ENCODE data around the gene GAMT. TPM values are rescaled to one million over a fixed set of nuclear protein-coding genes. Genes with fewer than 3 reads are reported as not detected.

Gene GAMT
- total and polyA plus RNA-seq, 2 of the 13 experiments (the other 11 are each of a cell fraction or from before 2014, with no cell fraction given): 115 to 124 TPM

DNA sequence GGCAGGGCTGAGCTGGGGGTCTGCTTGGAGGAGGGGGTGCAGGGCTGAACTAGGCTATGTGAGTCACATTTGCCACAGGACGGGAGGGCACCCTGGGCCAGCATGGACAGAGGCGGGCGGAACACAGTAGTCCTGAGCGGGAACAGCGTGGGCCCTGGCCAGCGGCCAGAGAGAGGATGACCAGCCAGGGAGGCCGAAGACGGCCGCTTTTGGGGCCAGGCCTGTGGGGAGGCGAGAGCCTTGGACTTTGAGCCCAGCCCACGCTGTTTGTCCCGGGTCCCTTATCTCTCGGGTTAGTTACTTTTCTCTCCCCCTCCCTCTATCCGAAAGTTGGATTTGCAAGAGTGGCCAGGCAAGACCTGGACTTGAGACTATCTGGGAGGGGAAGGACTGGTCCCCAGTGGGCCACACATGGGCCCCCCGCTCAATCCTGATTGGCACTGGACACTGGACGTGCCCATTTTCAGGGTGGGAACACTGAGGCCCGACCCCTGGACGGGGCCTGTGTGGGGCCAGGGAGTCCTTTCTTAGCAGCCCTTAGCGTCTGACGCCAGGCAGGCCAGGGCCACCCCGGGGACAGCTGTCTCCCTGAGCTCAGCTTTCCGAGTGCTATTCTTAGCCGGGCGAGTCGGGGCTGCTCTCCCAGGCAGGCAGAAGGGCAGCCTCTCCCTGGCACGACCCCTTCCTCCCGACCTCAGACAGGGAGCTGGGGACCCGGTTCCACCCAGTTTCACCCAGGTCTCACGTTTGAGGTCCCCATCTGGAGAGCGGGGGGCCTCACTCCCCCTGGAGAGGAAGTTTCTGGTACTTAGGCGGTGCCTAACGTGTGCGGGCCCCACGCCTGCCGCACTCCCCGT, 833 bp downstream of the GAMT start:
- BruUV-seq (replicated peaks): TSS peak; percentile 25
- Histone ChIP-seq H2AFZ (ENCODE audit: low read length) (no peak overlapping the region), H3K9me3 (ENCODE audit: low read length) (no peaks in the 10 kb centered on the region), H3K27ac (ENCODE audit: extremely low read length, insufficient read depth, low read length) (peak overlapping the region; percentile 85), H3K36me3 (replicated peaks in 1 of 2; ENCODE audit: control insufficient read depth in 1 of 2, insufficient read depth in 2 of 2, low read length in 2 of 2) (0 out of 5 replicates have a peak, but pooled peaks cover 0 to 2% of the 10 kb centered on the region in 2 experiments), H3K4me3 (replicated peaks in 1 of 3; ENCODE audit: insufficient read depth in 1 of 3, low read depth in 2 of 3, low read length in 3 of 3) (peak overlapping the region; percentile 70 to 91 (median 78)), H3K27me3 (ENCODE audit: control insufficient read depth in 1 of 2, insufficient read depth in 2 of 2, low read length in 2 of 2) (no peaks in the 10 kb centered on the region), H3K79me2 (ENCODE audit: insufficient read depth, low read length) (no peaks in the 10 kb centered on the region), H3K4me1 (ENCODE audit: insufficient read depth, low read length) (peaks cover 51% of the 10 kb centered on the region), H4K20me1 (ENCODE audit: insufficient read depth, low read length) (no peaks in the 10 kb centered on the region), H3K4me2 (ENCODE audit: low read depth, low read length) (peak overlapping the region; percentile 98), H3K9ac (ENCODE audit: insufficient read depth, low read depth, low read length) (peak overlapping the region; percentile 75)
- in situ Hi-C loops (cut with HindIII; ENCODE audit: extremely low pct_ligation_motif_present, low pct_unique_long_range_greater_than_20kb): no loop called here
- peak; percentile 96 for DNase-seq (ENCODE audit: low spot score)
- ChIA-PET POLR2A (interaction anchor here (0.7 to 1.2 kb wide), 2 partner anchors 27 to 131 kb away, joined by 3 to 4 read pairs; partner anchors contain the start of gene CIRBP), CTCF (ENCODE audit: low intra/inter-chr PET ratio, low total read pairs) (no interaction called here)
- peak; percentile 61 for ATAC-seq
- 5% methylated on average over 14 of the region's 36 CpGs for WGBS (ENCODE audit: low lambda C conversion rate)
- peak; percentile 92 for FAIRE-seq
- intact Hi-C loops (cut with micrococcal nuclease; ENCODE audit: unreplicated experiment): no loop called here
- TF ChIP-seq, protein P1, sequence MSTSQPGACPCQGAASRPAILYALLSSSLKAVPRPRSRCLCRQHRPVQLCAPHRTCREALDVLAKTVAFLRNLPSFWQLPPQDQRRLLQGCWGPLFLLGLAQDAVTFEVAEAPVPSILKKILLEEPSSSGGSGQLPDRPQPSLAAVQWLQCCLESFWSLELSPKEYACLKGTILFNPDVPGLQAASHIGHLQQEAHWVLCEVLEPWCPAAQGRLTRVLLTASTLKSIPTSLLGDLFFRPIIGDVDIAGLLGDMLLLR (CRISPR knock-in tag; IDR thresholded peaks at IDR 0.05): peak; percentile 45; the same call in 1 of the 2 replicates
- peak; percentile 95; the same call in 1 of the 2 replicates for TF ChIP-seq ZNF788 (CRISPR knock-in tag; IDR thresholded peaks at IDR 0.05; ENCODE audit: borderline replicate concordance)
- TF ChIP-seq, protein P2, sequence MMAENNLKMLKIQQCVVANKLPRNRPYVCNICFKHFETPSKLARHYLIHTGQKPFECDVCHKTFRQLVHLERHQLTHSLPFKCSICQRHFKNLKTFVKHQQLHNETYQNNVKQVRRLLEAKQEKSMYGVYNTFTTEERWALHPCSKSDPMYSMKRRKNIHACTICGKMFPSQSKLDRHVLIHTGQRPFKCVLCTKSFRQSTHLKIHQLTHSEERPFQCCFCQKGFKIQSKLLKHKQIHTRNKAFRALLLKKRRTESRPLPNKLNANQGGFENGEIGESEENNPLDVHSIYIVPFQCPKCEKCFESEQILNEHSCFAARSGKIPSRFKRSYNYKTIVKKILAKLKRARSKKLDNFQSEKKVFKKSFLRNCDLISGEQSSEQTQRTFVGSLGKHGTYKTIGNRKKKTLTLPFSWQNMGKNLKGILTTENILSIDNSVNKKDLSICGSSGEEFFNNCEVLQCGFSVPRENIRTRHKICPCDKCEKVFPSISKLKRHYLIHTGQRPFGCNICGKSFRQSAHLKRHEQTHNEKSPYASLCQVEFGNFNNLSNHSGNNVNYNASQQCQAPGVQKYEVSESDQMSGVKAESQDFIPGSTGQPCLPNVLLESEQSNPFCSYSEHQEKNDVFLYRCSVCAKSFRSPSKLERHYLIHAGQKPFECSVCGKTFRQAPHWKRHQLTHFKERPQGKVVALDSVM (CRISPR knock-in tag; IDR thresholded peaks at IDR 0.05): peak; percentile 85
- peak; percentile 78; the same call in 1 of the 2 replicates for TF ChIP-seq FOXO1 (CRISPR knock-in tag; IDR thresholded peaks at IDR 0.05)
- peak; percentile 93 for TF ChIP-seq GATAD2A (CRISPR knock-in tag; IDR thresholded peaks at IDR 0.05)
- TF ChIP-seq ZNF331 (CRISPR knock-in tag; IDR thresholded peaks at IDR 0.05): peak; percentile 58; the same call in 1 of the 2 replicates
- TF ChIP-seq CHD4 (IDR thresholded peaks at IDR 0.05; ENCODE audit: borderline replicate concordance, low read length): peak; percentile 98
- TF ChIP-seq ZNF724P (CRISPR knock-in tag; IDR thresholded peaks at IDR 0.05; ENCODE audit: borderline replicate concordance): no peak
- TF ChIP-seq ZNF564 (CRISPR knock-in tag; IDR thresholded peaks at IDR 0.05): peak; percentile 65; the same call in 1 of the 2 replicates
- peak; percentile 92 for TF ChIP-seq AGO2 (optimal IDR thresholded peaks at IDR 0.05; ENCODE audit: low read depth, low read length)
- no peak for TF ChIP-seq ZNF383 (CRISPR knock-in tag; IDR thresholded peaks at IDR 0.05; ENCODE audit: borderline replicate concordance)
- TF ChIP-seq, protein P3, sequence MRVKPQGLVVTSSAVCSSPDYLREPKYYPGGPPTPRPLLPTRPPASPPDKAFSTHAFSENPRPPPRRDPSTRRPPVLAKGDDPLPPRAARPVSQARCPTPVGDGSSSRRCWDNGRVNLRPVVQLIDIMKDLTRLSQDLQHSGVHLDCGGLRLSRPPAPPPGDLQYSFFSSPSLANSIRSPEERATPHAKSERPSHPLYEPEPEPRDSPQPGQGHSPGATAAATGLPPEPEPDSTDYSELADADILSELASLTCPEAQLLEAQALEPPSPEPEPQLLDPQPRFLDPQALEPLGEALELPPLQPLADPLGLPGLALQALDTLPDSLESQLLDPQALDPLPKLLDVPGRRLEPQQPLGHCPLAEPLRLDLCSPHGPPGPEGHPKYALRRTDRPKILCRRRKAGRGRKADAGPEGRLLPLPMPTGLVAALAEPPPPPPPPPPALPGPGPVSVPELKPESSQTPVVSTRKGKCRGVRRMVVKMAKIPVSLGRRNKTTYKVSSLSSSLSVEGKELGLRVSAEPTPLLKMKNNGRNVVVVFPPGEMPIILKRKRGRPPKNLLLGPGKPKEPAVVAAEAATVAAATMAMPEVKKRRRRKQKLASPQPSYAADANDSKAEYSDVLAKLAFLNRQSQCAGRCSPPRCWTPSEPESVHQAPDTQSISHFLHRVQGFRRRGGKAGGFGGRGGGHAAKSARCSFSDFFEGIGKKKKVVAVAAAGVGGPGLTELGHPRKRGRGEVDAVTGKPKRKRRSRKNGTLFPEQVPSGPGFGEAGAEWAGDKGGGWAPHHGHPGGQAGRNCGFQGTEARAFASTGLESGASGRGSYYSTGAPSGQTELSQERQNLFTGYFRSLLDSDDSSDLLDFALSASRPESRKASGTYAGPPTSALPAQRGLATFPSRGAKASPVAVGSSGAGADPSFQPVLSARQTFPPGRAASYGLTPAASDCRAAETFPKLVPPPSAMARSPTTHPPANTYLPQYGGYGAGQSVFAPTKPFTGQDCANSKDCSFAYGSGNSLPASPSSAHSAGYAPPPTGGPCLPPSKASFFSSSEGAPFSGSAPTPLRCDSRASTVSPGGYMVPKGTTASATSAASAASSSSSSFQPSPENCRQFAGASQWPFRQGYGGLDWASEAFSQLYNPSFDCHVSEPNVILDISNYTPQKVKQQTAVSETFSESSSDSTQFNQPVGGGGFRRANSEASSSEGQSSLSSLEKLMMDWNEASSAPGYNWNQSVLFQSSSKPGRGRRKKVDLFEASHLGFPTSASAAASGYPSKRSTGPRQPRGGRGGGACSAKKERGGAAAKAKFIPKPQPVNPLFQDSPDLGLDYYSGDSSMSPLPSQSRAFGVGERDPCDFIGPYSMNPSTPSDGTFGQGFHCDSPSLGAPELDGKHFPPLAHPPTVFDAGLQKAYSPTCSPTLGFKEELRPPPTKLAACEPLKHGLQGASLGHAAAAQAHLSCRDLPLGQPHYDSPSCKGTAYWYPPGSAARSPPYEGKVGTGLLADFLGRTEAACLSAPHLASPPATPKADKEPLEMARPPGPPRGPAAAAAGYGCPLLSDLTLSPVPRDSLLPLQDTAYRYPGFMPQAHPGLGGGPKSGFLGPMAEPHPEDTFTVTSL (CRISPR knock-in tag; IDR thresholded peaks at IDR 0.05; ENCODE audit: borderline replicate concordance): peak; percentile 62; the same call in 1 of the 2 replicates
- TF ChIP-seq ARNT (IDR thresholded peaks at IDR 0.05): no peak
- peak; percentile 25; the same call in 1 of the 2 replicates for TF ChIP-seq KDM5B (CRISPR knock-in tag; IDR thresholded peaks at IDR 0.05; ENCODE audit: borderline replicate concordance)
- peak; percentile 82 for TF ChIP-seq HDAC1 (CRISPR knock-in tag; IDR thresholded peaks at IDR 0.05)
- TF ChIP-seq HMG20A (CRISPR knock-in tag; IDR thresholded peaks at IDR 0.05; ENCODE audit: borderline replicate concordance): peak; percentile 23; the same call in 1 of the 2 replicates

Measured in HepG2 (cell line).